KMS-11 (cell line): ENCODE measurements around the gene POTEF.
A peak's percentile ranks its signal among the peaks of the same experiment; 100 is the strongest.
"Not testable (repeated sequence)": the region's sequence is repeated elsewhere in the genome, so short reads cannot be mapped to it uniquely, and the experiment has no call there.

ENCODE experiments used
- H2AFZ ChIP-seq: fragments of 200-600 bp; sonication (generic); 2 replicates; pipeline ENCODE4 v1.6.1; 2016; ENCODE audit warnings: antibody characterized with exemption, mixed run types, low read depth
- H3K27ac ChIP-seq: fragments of 200-600 bp; sonication (generic); 2 replicates; pipeline ENCODE4 v1.6.1; 2016; ENCODE audit warnings: mild to moderate bottlenecking, mixed run types
- H3K27me3 ChIP-seq: fragments of 200-600 bp; sonication (generic); 2 replicates; pipeline ENCODE4 v1.6.1; 2017; ENCODE audit warnings: mild to moderate bottlenecking, low read depth, mixed run types, moderate library complexity; ENCODE audit not compliant: insufficient read depth
- H3K36me3 ChIP-seq: fragments of 200-600 bp; sonication (generic); 2 replicates; pipeline ENCODE4 v1.6.1; 2017; ENCODE audit warnings: mild to moderate bottlenecking, mixed run types; ENCODE audit not compliant: insufficient read depth
- H3K4me1 ChIP-seq: fragments of 200-600 bp; sonication (generic); 2 replicates; pipeline ENCODE4 v1.6.1; 2016; ENCODE audit warnings: mild to moderate bottlenecking, low read depth, mixed run types; ENCODE audit not compliant: poor library complexity, severe bottlenecking
- H3K4me2 ChIP-seq: fragments of 200-600 bp; sonication (generic); 2 replicates; pipeline ENCODE4 v1.7.0; 2016; ENCODE audit warnings: mild to moderate bottlenecking, mixed run types
- H3K4me3 ChIP-seq: fragments of 200-600 bp; sonication (generic); IDR thresholded peaks from 2 replicates; pipeline ENCODE4 v1.6.1; 2017; ENCODE audit warnings: low read depth, low read length, mixed read lengths; ENCODE audit not compliant: insufficient read depth
- H3K79me2 ChIP-seq: fragments of 200-600 bp; sonication (generic); 2 replicates; pipeline ENCODE4 v1.6.1; 2016; ENCODE audit warnings: low read depth, mixed run types; ENCODE audit not compliant: insufficient read depth
- H3K9ac ChIP-seq: fragments of 200-600 bp; sonication (generic); 2 replicates; pipeline ENCODE4 v1.6.1; 2016; ENCODE audit warnings: mild to moderate bottlenecking, mixed run types
- H4K20me1 ChIP-seq: fragments of 200-600 bp; sonication (generic); 2 replicates; pipeline ENCODE4 v1.6.1; 2016; ENCODE audit warnings: mild to moderate bottlenecking, mixed run types; ENCODE audit not compliant: insufficient read depth
- TF ChIP-seq, protein P1 (sequence below): fragments of 200-600 bp; sonication (generic); conservative IDR thresholded peaks from 2 replicates; pipeline ENCODE4 v1.6.1; 2017; ENCODE audit warnings: low read depth, mild to moderate bottlenecking, antibody characterized with exemption, low read length, moderate library complexity, mixed read lengths

The POTEF gene

DNA sequence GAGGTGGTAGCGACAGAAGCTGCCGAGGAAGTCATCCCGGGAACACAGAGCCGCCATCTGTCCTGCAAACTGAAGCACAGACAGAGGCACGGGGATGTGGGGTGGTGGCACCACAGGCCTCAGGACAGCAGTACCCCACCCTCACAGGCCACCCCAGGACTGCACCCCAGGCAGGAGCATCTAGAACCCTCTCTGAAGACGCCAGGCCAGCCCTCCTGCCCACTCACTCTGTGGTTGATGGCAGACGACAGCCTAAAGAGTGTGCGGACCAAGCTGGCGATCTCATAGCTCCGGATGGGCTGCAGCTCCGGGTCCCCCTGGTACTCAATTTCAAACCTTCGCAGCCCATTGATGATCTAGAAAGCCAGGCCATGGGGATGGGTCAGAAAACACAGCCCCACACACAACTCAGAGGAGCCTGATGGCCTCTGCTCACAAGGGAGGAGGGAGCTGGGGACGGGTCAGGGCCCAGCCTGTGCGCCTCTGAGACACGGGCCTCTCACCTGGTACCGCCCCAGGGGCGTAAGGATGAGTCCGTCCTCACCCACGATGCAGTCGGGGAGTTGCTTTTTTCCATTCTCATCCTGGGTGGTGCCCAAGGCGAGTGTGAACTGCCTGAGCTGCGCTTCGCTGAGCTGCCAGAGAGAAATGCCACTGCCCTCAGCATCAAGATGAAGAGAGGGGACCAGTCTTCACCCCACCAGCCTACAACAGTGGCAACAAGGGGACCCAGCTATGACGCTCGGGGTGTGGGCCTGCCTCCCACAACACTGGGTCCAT lies 24.0 kb upstream of the POTEF start:
- Histone ChIP-seq H3K27ac (no peak overlapping the region), H3K4me2 (no peak overlapping the region), H3K79me2 (no peaks in the 10 kb centered on the region), H3K27me3 (no peaks in the 10 kb centered on the region), H3K4me3 (no peak overlapping the region), H3K36me3 (no peaks in the 10 kb centered on the region), H3K9ac (no peak overlapping the region), H4K20me1 (no peaks in the 10 kb centered on the region), H2AFZ (no peak overlapping the region), H3K4me1 (peaks cover 5% of the 10 kb centered on the region)
- TF ChIP-seq, protein P1, sequence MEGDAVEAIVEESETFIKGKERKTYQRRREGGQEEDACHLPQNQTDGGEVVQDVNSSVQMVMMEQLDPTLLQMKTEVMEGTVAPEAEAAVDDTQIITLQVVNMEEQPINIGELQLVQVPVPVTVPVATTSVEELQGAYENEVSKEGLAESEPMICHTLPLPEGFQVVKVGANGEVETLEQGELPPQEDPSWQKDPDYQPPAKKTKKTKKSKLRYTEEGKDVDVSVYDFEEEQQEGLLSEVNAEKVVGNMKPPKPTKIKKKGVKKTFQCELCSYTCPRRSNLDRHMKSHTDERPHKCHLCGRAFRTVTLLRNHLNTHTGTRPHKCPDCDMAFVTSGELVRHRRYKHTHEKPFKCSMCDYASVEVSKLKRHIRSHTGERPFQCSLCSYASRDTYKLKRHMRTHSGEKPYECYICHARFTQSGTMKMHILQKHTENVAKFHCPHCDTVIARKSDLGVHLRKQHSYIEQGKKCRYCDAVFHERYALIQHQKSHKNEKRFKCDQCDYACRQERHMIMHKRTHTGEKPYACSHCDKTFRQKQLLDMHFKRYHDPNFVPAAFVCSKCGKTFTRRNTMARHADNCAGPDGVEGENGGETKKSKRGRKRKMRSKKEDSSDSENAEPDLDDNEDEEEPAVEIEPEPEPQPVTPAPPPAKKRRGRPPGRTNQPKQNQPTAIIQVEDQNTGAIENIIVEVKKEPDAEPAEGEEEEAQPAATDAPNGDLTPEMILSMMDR, result no peak

DNA sequence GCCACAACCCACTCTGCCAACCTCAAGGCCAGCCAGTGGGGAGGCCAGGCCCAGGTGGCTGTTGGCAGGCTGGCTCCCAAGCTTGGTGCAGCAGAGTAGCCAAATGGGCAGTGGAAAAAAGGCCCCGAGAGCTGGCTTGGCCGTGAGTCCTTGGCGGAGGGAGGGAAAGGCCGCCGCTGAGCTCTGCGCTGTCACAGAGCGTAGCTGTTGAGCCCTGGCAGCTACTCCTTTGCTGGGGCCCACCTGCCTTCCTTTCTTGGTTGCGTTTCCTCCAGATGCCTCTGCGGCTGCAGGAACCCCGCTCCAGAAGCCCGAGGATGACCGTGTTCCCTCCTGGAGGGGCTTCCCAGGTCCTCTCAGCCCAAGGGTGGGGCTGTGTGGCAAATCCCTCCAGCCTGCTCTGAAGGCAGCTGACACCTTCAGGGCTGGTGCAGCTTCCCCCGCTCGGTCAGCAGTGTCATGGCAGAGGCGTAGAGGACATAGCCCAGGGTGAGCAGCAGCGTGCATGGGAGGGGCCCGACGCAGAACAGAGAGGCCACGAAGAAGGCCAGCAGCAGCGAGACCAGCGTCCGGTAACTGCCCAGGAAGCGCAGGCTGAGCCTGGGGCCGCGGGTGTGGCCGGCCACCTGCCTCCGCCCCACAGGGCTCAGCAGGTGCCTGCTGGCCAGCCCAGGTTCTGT lies 23.3 kb upstream of the POTEF start:
- not testable (repeated sequence) for H4K20me1 ChIP-seq, H3K79me2 ChIP-seq, H3K4me1 ChIP-seq, H3K27ac ChIP-seq, H3K36me3 ChIP-seq, H3K9ac ChIP-seq, H3K4me3 ChIP-seq, H3K4me2 ChIP-seq, H3K27me3 ChIP-seq, H2AFZ ChIP-seq

DNA sequence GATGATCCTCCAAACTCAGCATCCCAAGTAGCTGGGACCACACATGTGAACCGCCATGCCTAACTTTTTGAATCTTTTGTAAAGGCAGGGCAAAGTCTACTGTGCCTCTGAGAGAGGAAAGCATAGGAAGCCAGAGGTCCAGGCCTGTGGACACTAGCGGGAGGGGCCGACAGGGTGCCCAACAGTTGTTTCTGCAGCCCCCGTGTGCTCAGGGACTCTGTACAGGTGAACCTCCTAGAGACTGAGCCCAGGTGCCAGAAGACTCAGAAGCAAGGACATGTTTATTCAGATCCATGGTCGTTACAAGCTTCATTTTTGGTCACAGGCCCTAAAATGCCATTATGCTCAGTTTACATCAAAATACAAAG lies 22.1 kb upstream of the POTEF start:
- H3K4me1 ChIP-seq, H3K9ac ChIP-seq, H3K27ac ChIP-seq, H3K79me2 ChIP-seq, H4K20me1 ChIP-seq, H3K4me2 ChIP-seq, H3K4me3 ChIP-seq, H3K36me3 ChIP-seq, H3K27me3 ChIP-seq, H2AFZ ChIP-seq: not testable (repeated sequence)

DNA sequence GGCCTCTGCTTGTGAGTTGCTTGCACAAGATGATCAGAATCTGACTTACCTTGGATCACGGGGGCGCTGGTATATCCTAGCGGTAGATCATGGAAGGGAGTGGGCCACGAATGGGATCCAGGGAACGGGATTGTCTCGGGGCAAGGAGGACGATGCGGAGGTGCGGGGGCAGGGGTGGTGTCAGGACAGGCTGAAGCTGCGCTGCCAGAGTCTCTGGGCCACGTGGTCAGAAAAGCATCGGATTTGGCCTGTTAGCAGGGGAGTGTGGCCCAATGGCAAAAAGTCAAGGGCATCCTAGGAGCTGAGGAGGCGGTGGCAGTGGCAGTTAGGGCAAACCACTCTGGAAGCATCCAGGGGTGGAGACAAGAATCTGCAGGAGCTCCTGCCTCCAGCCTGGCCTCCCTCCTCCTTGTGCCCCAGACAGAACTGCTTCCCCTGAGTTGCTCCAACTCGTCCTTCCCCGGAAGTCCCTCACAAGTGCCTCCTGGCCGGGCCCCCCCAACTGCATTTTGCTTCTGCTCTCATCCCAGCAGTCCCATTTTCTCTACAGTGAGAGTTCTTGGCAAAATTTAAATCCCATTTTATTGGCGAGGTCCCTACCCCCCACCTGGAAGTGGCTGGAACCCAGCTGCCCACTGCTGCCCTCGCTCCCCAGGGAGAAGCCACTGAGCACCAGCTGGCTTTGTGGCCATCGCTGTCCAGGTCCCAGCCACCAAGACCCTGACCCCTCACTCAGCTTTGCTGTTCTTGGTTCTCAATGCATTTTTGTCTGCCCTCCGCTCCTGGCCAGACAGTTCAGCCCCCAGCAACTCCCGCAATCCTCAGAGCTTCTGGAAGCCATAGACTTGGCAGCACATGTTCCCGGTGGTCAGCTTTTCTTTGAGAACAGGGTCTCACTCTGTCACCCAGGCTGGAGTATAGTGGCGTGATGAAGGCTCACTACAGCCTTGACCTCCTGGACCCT lies 21.4 kb upstream of the POTEF start:
- no peak overlapping the region for H3K4me3 ChIP-seq
- H3K9ac ChIP-seq, result no peak overlapping the region

DNA sequence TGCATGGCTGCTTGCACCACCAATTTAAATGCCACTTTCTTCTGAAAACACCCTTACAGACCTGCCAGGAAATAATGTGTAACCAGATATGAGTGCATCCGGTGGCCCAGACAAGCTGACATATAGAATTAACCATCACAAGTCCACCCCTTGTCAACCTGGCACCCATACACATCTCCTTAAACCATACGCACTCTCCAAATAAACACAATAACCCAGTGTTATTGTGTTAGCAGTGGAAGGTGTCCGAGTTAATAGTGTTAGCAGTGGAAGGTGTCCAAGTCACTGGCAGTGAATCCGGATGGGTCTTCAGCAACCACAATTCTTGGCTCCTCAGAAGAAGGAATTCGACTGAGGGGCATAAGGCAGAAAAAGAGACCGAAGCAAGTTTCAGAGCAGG lies 19.5 kb upstream of the POTEF start:
- not testable (repeated sequence) for H3K36me3 ChIP-seq, H3K27me3 ChIP-seq, H3K4me1 ChIP-seq, H4K20me1 ChIP-seq, H3K4me3 ChIP-seq, H3K27ac ChIP-seq, H2AFZ ChIP-seq, H3K4me2 ChIP-seq, H3K9ac ChIP-seq, H3K79me2 ChIP-seq

More for the DNA sequence above, 21.4 kb upstream of the POTEF start:
- H3K27me3 ChIP-seq, result no peaks in the 10 kb centered on the region
- H2AFZ ChIP-seq, result no peak overlapping the region
- no peaks in the 10 kb centered on the region for H4K20me1 ChIP-seq
- no peak overlapping the region for H3K4me2 ChIP-seq
- H3K79me2 ChIP-seq, result no peaks in the 10 kb centered on the region
- H3K36me3 ChIP-seq, result no peaks in the 10 kb centered on the region
- TF ChIP-seq, protein P1, result no peak
- no peaks in the 10 kb centered on the region for H3K4me1 ChIP-seq
- no peak overlapping the region for H3K27ac ChIP-seq

DNA sequence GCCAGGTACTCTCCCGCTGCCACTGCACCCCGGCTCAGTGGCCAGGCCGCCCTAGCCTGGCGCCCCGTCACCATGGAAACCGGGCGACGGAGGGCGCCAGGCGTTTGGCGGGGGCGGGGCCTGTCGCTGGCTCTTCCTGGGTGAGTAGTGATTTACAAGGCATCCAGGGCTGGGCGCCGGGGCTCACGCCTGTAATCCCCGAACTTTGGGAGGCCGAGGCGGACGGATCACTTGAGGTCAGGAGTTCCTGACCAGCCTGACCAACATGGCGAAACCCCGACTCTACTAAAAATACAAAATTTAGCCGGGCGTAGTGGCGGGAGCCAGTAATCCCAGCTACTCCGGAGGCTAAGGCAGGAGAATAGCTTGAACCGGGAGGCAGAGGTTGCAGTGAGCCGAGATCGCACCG lies 16.0 kb upstream of the POTEF start, which contains the start of gene CCDC74B:
TSS of gene CCDC74B (minus strand) at position 107 of the 409 bp plus-strand sequence. CDS start 116 bp downstream, outside the sequence.
- not testable (repeated sequence) for H3K4me3 ChIP-seq, H3K79me2 ChIP-seq, H3K4me1 ChIP-seq, H4K20me1 ChIP-seq, H3K36me3 ChIP-seq, H3K27me3 ChIP-seq, H3K9ac ChIP-seq, H3K27ac ChIP-seq
- Histone ChIP-seq H3K4me2 (peak within 1 kb of the TSS; percentile 34; the same call in 1 of the 2 replicates), H2AFZ (peak within 1 kb of the TSS; percentile 66)

DNA sequence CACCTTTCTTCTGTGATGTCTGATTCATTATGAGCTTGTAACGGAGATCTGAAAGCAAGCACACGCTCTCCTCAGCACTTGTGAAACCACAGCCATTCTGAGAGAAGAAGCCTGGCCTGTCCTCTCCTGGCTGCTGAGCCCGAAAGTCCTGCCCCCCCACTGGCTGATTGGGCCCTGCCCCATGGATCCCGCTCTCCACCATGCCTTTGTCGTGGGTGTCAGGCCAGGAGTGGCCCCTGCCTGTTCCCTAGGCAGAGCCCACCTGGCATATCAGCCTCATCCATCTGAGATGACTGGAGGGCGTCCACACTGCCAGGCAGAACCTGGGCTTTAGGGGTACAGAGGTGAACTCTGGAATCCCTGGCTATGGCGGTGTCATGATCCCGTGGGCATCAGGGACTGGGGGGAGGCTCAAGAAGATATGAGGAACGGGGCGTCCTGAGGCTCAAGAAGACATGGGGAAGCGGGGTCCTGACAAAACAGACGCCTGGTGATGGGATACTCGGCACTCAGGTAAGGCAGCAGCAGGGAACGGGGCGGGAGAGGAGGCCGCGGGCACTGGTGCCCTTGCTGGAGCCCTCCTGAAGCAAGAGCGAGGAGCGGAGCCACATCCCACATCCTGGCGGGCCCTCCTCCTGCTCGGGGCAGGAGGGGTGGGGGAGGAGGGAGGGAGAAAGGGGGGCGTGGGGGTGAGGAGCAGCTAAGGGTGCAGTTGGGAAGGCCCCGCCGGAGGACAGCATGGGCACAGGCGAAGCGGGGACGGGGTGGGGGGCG lies 14.4 kb upstream of the POTEF start:
- not testable (repeated sequence) for H3K4me3 ChIP-seq, H2AFZ ChIP-seq, H3K27me3 ChIP-seq, H3K27ac ChIP-seq, H3K4me2 ChIP-seq, H3K9ac ChIP-seq, H3K4me1 ChIP-seq, H3K36me3 ChIP-seq, H4K20me1 ChIP-seq, H3K79me2 ChIP-seq
